ENCODE data around the gene BCL10. TPM values are rescaled to one million over a fixed set of nuclear protein-coding genes. Genes with fewer than 3 reads are reported as not detected.
A peak's percentile ranks its signal among the peaks of the same experiment; 100 is the strongest.

BCL10 gene
- polyA plus RNA-seq, 1 donor (not counting 4 experiments of a cell fraction or from before 2014, with no cell fraction given): 22.4 TPM

DNA sequence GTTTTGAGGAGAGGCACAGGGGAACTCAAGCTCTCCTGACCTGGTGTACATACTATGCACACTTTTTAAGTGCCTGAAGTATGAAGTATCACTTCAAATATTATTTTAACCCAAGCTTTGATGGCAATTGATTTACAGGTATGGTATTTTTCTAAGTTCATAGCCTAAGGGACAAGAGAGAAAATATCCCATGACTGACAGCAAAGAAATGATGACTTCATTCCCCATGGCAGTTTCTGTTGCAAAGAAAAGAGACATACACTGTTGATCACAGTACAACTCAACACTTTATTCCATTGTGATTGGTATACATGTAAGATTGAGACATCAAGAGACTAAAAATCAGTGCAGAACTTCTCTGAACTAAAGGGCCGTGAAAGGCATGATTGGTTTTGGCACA lies 41.8 kb upstream of the BCL10 start:
- no peak for DNase-seq (ENCODE audit: low read depth, low spot score)
- no peak for TF ChIP-seq EZH2 (IDR thresholded peaks at IDR 0.05; ENCODE audit: low read length)
- TF ChIP-seq CTCF (optimal IDR thresholded peaks at IDR 0.05 in 1 of 3, IDR thresholded peaks at IDR 0.05 in 1 of 3, conservative IDR thresholded peaks at IDR 0.05 in 1 of 3; ENCODE audit: extremely low read depth in 1 of 3, insufficient read depth in 2 of 3, low read length in 3 of 3): no peak

DNA sequence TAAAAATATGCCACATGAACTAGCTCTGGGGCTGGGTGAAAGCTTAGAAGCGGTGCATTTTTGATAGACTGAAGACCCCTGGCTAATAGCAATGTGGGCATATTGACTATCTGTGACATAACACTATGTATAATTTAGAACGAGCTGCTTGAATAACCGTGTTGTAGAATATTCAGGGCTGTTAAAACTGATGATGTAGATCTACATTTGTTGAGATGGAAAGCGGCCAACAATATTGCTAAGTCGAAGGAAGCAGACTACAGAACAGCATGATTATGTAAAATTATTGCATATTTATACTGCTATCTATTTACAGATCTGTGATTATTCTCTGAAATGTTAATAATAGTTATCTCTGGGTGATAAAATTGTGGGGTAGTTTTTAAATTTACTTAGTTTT lies 41.1 kb upstream of the BCL10 start:
- TF ChIP-seq CTCF (optimal IDR thresholded peaks at IDR 0.05 in 1 of 3, IDR thresholded peaks at IDR 0.05 in 1 of 3, conservative IDR thresholded peaks at IDR 0.05 in 1 of 3; ENCODE audit: extremely low read depth in 1 of 3, insufficient read depth in 2 of 3, low read length in 3 of 3): no peak
- TF ChIP-seq EZH2 (IDR thresholded peaks at IDR 0.05; ENCODE audit: low read length): no peak
- no peak overlapping the region for H3K4me2 ChIP-seq (ENCODE audit: control insufficient read depth, extremely low read depth, insufficient read depth, low read depth, low read length)
- H3K4me1 ChIP-seq (ENCODE audit: control insufficient read depth, extremely low read depth, insufficient read depth, low read length): peaks cover 85% of the 10 kb centered on the region

More for the DNA sequence above, 41.8 kb upstream of the BCL10 start:
- dilution Hi-C loops (cut with MboI; ENCODE audit: extremely low pct_ligation_motif_present, low sequenced_read_pairs): no loop called here
- H2AFZ ChIP-seq (ENCODE audit: control insufficient read depth, low read length): no peak overlapping the region
- H3K79me2 ChIP-seq (ENCODE audit: control insufficient read depth, insufficient read depth, low read length): no peaks in the 10 kb centered on the region
- no peaks in the 10 kb centered on the region for H4K20me1 ChIP-seq (ENCODE audit: control insufficient read depth, extremely low read depth, insufficient read depth, low read length)
- no peak overlapping the region for H3K4me3 ChIP-seq (ENCODE audit: control insufficient read depth in 2 of 3, extremely low read depth in 1 of 3, insufficient read depth in 2 of 3, low read depth in 1 of 3, low read length in 3 of 3)
- H3K9me1 ChIP-seq (ENCODE audit: control insufficient read depth, extremely low read depth, insufficient read depth, low read length): no peaks in the 10 kb centered on the region
- H3K9ac ChIP-seq (ENCODE audit: control insufficient read depth, extremely low read depth, insufficient read depth, low read length): no peak overlapping the region
- no peaks in the 10 kb centered on the region for H3K9me3 ChIP-seq (ENCODE audit: control insufficient read depth, low read depth, low read length)
- H3K27ac ChIP-seq (ENCODE audit: control insufficient read depth, insufficient read depth, low read length): no peak overlapping the region
- H3K4me2 ChIP-seq (ENCODE audit: control insufficient read depth, extremely low read depth, insufficient read depth, low read depth, low read length): no peak overlapping the region
- FAIRE-seq: peak; percentile 75
- H3K4me1 ChIP-seq (ENCODE audit: control insufficient read depth, extremely low read depth, insufficient read depth, low read length): peaks cover 87% of the 10 kb centered on the region
- H3K27me3 ChIP-seq (ENCODE audit: control insufficient read depth, extremely low read depth, insufficient read depth, low read length): no peaks in the 10 kb centered on the region
- H3K36me3 ChIP-seq (ENCODE audit: control insufficient read depth in 2 of 2, extremely low read depth in 1 of 2, insufficient read depth in 2 of 2, low read length in 2 of 2): no peaks in the 10 kb centered on the region

More for the DNA sequence above, 41.1 kb upstream of the BCL10 start:
- H2AFZ ChIP-seq (ENCODE audit: control insufficient read depth, low read length): no peak overlapping the region
- H3K27ac ChIP-seq (ENCODE audit: control insufficient read depth, insufficient read depth, low read length): no peak overlapping the region
- DNase-seq (ENCODE audit: low read depth, low spot score) (no peak), FAIRE-seq (no peak)
- H3K9me3 ChIP-seq (ENCODE audit: control insufficient read depth, low read depth, low read length): no peaks in the 10 kb centered on the region
- no peaks in the 10 kb centered on the region for H3K9me1 ChIP-seq (ENCODE audit: control insufficient read depth, extremely low read depth, insufficient read depth, low read length)
- dilution Hi-C loops (cut with MboI; ENCODE audit: extremely low pct_ligation_motif_present, low sequenced_read_pairs): no loop called here
- no peak overlapping the region for H3K4me3 ChIP-seq (ENCODE audit: control insufficient read depth in 2 of 3, extremely low read depth in 1 of 3, insufficient read depth in 2 of 3, low read depth in 1 of 3, low read length in 3 of 3)
- no peaks in the 10 kb centered on the region for H4K20me1 ChIP-seq (ENCODE audit: control insufficient read depth, extremely low read depth, insufficient read depth, low read length)
- H3K79me2 ChIP-seq (ENCODE audit: control insufficient read depth, insufficient read depth, low read length): no peaks in the 10 kb centered on the region
- H3K36me3 ChIP-seq (ENCODE audit: control insufficient read depth in 2 of 2, extremely low read depth in 1 of 2, insufficient read depth in 2 of 2, low read length in 2 of 2): no peaks in the 10 kb centered on the region
- no peaks in the 10 kb centered on the region for H3K27me3 ChIP-seq (ENCODE audit: control insufficient read depth, extremely low read depth, insufficient read depth, low read length)
- H3K9ac ChIP-seq (ENCODE audit: control insufficient read depth, extremely low read depth, insufficient read depth, low read length): no peak overlapping the region

Data from keratinocyte (primary cell).